Mammary epithelial cell (primary cell): Measurements from ENCODE around the gene SERINC3.

Experiments
- EZH2 ChIP-seq: IDR thresholded peaks from 2 replicates; pipeline ENCODE4 v1.6.1; 2012; ENCODE audit warnings: low read length, inconsistent platforms, borderline replicate concordance
- TF ChIP-seq, protein P1 (sequence below), 2 donors: IDR thresholded peaks in 1 of 2; conservative IDR thresholded peaks in 1 of 2; 2 replicates each; pipeline ENCODE4 v1.5.1; 2011 to 2012; ENCODE audit warnings: inconsistent platforms in 2 of 2, low read length in 2 of 2, mild to moderate bottlenecking in 2 of 2, control low read depth in 1 of 2, low read depth in 1 of 2; ENCODE audit not compliant: insufficient read depth in 1 of 2; ENCODE audit errors: extremely low read depth in 1 of 2

DNA sequence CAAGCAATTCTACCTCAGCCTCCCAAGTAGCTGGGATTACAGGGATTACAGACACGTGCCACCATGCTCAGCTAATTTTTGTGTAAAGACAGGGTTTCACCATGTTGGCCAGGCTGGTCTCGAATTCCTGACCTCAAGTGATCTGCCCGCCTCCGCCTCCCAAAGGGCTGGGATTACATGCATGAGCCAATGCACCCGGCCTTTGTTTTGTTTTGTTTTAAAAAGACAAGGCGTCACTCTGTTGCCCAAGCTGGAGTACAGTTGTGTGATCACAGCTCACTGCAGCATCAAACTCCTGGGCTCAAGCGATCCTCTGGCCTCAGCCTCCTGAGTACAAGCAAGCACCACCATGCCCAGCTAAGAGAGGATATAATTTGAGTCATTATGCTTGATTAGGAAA, 5.4 kb downstream of the SERINC3 start:
- no peak for TF ChIP-seq EZH2
- TF ChIP-seq, protein P1, sequence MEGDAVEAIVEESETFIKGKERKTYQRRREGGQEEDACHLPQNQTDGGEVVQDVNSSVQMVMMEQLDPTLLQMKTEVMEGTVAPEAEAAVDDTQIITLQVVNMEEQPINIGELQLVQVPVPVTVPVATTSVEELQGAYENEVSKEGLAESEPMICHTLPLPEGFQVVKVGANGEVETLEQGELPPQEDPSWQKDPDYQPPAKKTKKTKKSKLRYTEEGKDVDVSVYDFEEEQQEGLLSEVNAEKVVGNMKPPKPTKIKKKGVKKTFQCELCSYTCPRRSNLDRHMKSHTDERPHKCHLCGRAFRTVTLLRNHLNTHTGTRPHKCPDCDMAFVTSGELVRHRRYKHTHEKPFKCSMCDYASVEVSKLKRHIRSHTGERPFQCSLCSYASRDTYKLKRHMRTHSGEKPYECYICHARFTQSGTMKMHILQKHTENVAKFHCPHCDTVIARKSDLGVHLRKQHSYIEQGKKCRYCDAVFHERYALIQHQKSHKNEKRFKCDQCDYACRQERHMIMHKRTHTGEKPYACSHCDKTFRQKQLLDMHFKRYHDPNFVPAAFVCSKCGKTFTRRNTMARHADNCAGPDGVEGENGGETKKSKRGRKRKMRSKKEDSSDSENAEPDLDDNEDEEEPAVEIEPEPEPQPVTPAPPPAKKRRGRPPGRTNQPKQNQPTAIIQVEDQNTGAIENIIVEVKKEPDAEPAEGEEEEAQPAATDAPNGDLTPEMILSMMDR (conservative IDR thresholded peaks at IDR 0.05 in 1 of 2, IDR thresholded peaks at IDR 0.05 in 1 of 2; ENCODE audit: extremely low read depth in 1 of 2, insufficient read depth in 1 of 2, low read depth in 1 of 2, low read length in 2 of 2): no peak
